KMS-11 (cell line): ENCODE measurements around the gene BAD.

Experiments
- H2AFZ ChIP-seq: fragments of 200-600 bp; sonication (generic); 2 replicates; pipeline ENCODE4 v1.6.1; 2016; ENCODE audit warnings: antibody characterized with exemption, mixed run types, low read depth
- H3K27ac ChIP-seq: fragments of 200-600 bp; sonication (generic); 2 replicates; pipeline ENCODE4 v1.6.1; 2016; ENCODE audit warnings: mild to moderate bottlenecking, mixed run types
- H3K27me3 ChIP-seq: fragments of 200-600 bp; sonication (generic); 2 replicates; pipeline ENCODE4 v1.6.1; 2017; ENCODE audit warnings: mild to moderate bottlenecking, low read depth, mixed run types, moderate library complexity; ENCODE audit not compliant: insufficient read depth
- H3K36me3 ChIP-seq: fragments of 200-600 bp; sonication (generic); 2 replicates; pipeline ENCODE4 v1.6.1; 2017; ENCODE audit warnings: mild to moderate bottlenecking, mixed run types; ENCODE audit not compliant: insufficient read depth
- H3K4me1 ChIP-seq: fragments of 200-600 bp; sonication (generic); 2 replicates; pipeline ENCODE4 v1.6.1; 2016; ENCODE audit warnings: mild to moderate bottlenecking, low read depth, mixed run types; ENCODE audit not compliant: poor library complexity, severe bottlenecking
- H3K4me2 ChIP-seq: fragments of 200-600 bp; sonication (generic); 2 replicates; pipeline ENCODE4 v1.7.0; 2016; ENCODE audit warnings: mild to moderate bottlenecking, mixed run types
- H3K4me3 ChIP-seq: fragments of 200-600 bp; sonication (generic); IDR thresholded peaks from 2 replicates; pipeline ENCODE4 v1.6.1; 2017; ENCODE audit warnings: low read depth, low read length, mixed read lengths; ENCODE audit not compliant: insufficient read depth
- H3K79me2 ChIP-seq: fragments of 200-600 bp; sonication (generic); 2 replicates; pipeline ENCODE4 v1.6.1; 2016; ENCODE audit warnings: low read depth, mixed run types; ENCODE audit not compliant: insufficient read depth
- H3K9ac ChIP-seq: fragments of 200-600 bp; sonication (generic); 2 replicates; pipeline ENCODE4 v1.6.1; 2016; ENCODE audit warnings: mild to moderate bottlenecking, mixed run types
- H4K20me1 ChIP-seq: fragments of 200-600 bp; sonication (generic); 2 replicates; pipeline ENCODE4 v1.6.1; 2016; ENCODE audit warnings: mild to moderate bottlenecking, mixed run types; ENCODE audit not compliant: insufficient read depth
- TF ChIP-seq, protein P1 (sequence below): fragments of 200-600 bp; sonication (generic); conservative IDR thresholded peaks from 2 replicates; pipeline ENCODE4 v1.6.1; 2017; ENCODE audit warnings: low read depth, mild to moderate bottlenecking, antibody characterized with exemption, low read length, moderate library complexity, mixed read lengths

BAD gene

DNA sequence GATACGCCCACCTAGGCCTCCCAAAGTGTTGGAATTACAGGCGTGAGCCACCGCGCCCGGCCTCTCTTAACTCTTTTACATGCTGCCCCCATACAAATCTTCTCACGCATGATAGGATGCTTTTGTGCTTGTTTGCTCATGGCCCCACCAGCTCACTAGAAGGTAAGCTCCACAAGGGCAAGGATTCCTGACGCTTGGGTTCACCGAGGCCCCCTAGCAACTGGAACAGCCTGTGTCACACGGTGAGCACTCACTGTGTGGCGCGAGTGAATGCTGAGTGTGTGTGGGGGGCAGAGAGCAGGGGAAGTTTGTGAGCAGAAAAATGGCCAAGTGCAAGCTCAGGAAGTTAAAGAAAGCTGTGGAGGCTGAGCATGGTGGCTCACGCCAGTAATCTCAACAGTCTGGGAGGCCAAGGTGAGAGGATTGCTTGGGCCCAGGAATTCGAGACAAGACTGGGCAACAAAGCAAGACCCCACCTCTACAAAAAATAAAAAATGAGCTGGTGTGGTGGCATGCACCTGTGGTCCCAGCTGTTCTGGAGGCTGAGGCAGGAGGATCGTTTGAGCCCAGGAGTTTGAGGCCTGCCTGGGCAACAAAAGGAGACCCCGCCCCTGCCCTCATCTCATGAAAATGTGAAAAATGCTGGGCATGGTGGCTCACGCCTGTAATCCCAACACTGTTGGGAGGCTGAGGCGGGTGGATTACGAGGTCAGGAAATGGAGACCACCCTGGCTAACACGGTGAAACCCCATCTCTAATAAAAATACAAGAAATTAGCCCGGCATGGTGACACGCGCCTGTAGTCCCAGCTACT, 2.3 kb downstream of the BAD start:
- Histone ChIP-seq H3K4me1 (peaks cover 28% of the 10 kb centered on the region), H3K27me3 (no peaks in the 10 kb centered on the region)
- TF ChIP-seq, protein P1, sequence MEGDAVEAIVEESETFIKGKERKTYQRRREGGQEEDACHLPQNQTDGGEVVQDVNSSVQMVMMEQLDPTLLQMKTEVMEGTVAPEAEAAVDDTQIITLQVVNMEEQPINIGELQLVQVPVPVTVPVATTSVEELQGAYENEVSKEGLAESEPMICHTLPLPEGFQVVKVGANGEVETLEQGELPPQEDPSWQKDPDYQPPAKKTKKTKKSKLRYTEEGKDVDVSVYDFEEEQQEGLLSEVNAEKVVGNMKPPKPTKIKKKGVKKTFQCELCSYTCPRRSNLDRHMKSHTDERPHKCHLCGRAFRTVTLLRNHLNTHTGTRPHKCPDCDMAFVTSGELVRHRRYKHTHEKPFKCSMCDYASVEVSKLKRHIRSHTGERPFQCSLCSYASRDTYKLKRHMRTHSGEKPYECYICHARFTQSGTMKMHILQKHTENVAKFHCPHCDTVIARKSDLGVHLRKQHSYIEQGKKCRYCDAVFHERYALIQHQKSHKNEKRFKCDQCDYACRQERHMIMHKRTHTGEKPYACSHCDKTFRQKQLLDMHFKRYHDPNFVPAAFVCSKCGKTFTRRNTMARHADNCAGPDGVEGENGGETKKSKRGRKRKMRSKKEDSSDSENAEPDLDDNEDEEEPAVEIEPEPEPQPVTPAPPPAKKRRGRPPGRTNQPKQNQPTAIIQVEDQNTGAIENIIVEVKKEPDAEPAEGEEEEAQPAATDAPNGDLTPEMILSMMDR, result no peak

DNA sequence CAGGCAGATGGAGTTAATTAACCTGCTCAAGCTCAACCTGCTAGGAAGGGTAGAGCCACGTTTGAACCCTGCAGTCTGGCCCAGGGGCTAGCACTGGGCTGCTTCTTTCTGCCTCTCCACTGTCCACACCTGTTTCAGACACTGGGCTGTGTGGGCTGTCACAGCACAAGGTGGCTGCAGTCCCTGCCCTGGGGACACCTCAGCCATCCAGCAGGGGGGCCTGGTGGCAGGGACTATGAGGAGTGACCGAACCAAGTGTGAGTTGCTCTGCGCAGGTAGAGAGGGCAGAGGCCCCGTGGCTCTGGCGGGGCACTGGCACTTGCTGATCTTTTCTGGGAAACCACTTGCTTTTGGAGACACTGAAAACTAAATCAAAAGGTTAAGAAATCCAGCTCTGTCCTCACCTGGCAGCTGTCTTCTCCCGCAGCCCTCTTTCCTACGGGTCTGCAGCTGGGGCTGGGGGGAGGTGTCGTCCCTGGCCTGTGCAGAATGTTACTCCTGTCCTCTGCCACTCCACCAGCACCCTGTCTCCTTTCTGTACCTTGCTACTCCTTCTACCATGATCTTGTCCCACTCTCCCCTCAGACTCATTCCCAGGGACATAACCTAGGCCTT, 5.8 kb downstream of the BAD start:
- H3K27me3 ChIP-seq, result no peaks in the 10 kb centered on the region
- H4K20me1 ChIP-seq, result no peaks in the 10 kb centered on the region
- H3K4me1 ChIP-seq, result peaks cover 13% of the 10 kb centered on the region
- no peak overlapping the region for H3K4me3 ChIP-seq
- H3K4me2 ChIP-seq, result no peak overlapping the region
- H2AFZ ChIP-seq, result no peak overlapping the region
- TF ChIP-seq, protein P1, result no peak
- H3K9ac ChIP-seq, result no peak overlapping the region
- H3K27ac ChIP-seq, result no peak overlapping the region
- H3K36me3 ChIP-seq, result no peaks in the 10 kb centered on the region
- peaks cover 8% of the 10 kb centered on the region; the same call in 1 of the 2 replicates for H3K79me2 ChIP-seq

More for the DNA sequence above, 2.3 kb downstream of the BAD start:
- Histone ChIP-seq H3K36me3 (no peaks in the 10 kb centered on the region), H2AFZ (no peak overlapping the region), H3K4me3 (no peak overlapping the region), H3K79me2 (peaks cover 14% of the 10 kb centered on the region), H3K27ac (no peak overlapping the region), H4K20me1 (no peaks in the 10 kb centered on the region), H3K9ac (no peak overlapping the region), H3K4me2 (no peak overlapping the region)

DNA sequence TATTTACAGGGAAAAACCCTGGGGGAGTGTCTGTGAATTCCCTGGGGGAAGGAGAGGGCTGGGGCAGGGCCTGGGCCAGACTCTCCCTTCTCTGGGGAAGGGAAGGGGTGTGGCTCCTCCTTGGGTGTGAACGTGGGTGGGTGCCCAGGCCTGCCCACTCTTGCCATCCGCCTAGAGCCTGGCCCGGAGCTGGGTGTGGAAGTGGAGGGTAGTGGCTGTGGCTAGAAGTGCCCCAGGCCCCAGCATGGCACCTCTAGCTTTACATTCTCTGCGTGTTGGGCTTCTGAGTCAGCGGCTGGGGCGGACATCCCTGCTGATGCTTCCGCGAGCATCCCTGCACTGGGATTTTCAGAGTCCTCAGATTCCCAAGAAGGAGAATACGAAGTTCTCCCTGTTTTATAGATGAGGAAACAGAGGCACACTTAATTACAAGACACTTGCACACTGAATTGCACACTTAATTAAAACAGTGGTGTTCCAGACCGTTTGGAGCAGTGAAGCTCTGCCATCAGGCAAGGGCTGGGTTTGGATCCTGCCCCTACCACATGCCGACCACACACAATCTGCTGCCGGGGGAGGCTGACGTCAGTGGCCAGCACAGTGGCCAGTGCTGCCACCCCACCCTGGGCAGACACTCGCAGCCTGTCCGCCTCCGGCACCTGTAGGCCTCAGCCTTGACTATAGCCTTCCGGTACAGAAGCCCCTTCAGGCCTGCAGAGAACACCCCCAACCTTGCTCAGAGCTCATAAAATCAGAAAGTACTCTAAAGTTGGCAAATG, 7.6 kb downstream of the BAD start:
- Histone ChIP-seq H3K4me1 (peaks cover 4% of the 10 kb centered on the region), H2AFZ (no peak overlapping the region), H3K4me2 (no peak overlapping the region), H4K20me1 (no peaks in the 10 kb centered on the region), H3K79me2 (no peaks in the 10 kb centered on the region), H3K27ac (no peak overlapping the region), H3K4me3 (no peak overlapping the region), H3K27me3 (no peaks in the 10 kb centered on the region), H3K36me3 (no peaks in the 10 kb centered on the region), H3K9ac (no peak overlapping the region)
- TF ChIP-seq, protein P1, result no peak

DNA sequence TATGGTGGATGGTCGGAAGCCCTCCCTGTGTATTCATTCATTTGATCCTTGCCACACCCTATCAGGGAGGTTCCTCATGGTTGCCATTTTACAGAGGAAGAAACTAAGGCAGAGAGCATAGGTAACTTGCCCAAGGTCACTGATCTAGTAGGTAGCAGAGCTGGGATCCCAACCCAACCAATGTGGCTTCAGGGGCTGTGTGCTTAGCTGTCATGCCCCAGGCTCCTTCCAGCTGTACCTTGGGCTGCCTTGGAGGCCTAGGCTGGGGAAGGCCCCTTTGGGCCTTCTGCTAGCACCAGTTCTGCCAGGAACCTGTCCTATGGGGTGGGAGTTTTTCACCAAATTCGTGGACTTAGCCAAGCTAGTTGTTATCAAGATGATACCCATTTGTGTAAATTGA, 8.6 kb downstream of the BAD start:
- no peaks in the 10 kb centered on the region for H3K79me2 ChIP-seq
- H3K9ac ChIP-seq, result no peak overlapping the region
- H3K27ac ChIP-seq, result no peak overlapping the region
- H3K4me3 ChIP-seq, result no peak overlapping the region
- no peaks in the 10 kb centered on the region for H3K27me3 ChIP-seq
- no peaks in the 10 kb centered on the region for H3K36me3 ChIP-seq
- H4K20me1 ChIP-seq, result no peaks in the 10 kb centered on the region
- H2AFZ ChIP-seq, result no peak overlapping the region
- H3K4me1 ChIP-seq, result peaks cover 6% of the 10 kb centered on the region
- no peak overlapping the region for H3K4me2 ChIP-seq
- TF ChIP-seq, protein P1, result no peak
